Tibial nerve (tissue), 3 donors: ENCODE measurements around the gene MPEG1.

Source experiments
- CTCF ChIP-seq, 5 experiments: fragments of 200-600 bp in 3 of 5; fragments of 450-650 bp in 2 of 5; sonication (generic) in 3 of 5; IDR thresholded peaks; one replicate each; pipeline ENCODE4 v1.5.1; 2016 to 2019; ENCODE audit warnings: antibody characterized with exemption in 5 of 5, mild to moderate bottlenecking in 3 of 5, moderate library complexity in 2 of 5
- POLR2A ChIP-seq, 2 donors: fragments of 450-650 bp; IDR thresholded peaks; one replicate each; pipeline ENCODE4 v1.6.1; 2017; ENCODE audit warnings: antibody characterized with exemption in 2 of 2, mild to moderate bottlenecking in 2 of 2, moderate library complexity in 2 of 2

GRCh38 chr11:59255281-59255680 lies 42.6 kb upstream of the MPEG1 start:
- TF ChIP-seq POLR2A (IDR thresholded peaks at IDR 0.05) (no peak), CTCF (IDR thresholded peaks at IDR 0.05) (no peak)
